Urinary bladder (tissue), 4 donors: Measurements from ENCODE around the gene GPSM1. TPM values are rescaled to one million over a fixed set of nuclear protein-coding genes. Genes with fewer than 3 reads are reported as not detected.

Experiments
- DNase-seq: peaks from one replicate; pipeline ENCODE4 v3.0.0-alpha.2; 2015; ENCODE audit errors: extremely low spot score
- H3K27ac ChIP-seq: one replicate; pipeline ENCODE4 v1.5.1; 2013; ENCODE audit warnings: low read depth, mild to moderate bottlenecking, moderate library complexity
- H3K36me3 ChIP-seq: one replicate; pipeline ENCODE4 v1.6.1; 2013; ENCODE audit warnings: mild to moderate bottlenecking, moderate library complexity; ENCODE audit not compliant: insufficient read depth
- H3K4me1 ChIP-seq: one replicate; pipeline ENCODE4 v1.6.1; 2013; ENCODE audit warnings: mild to moderate bottlenecking, moderate library complexity; ENCODE audit not compliant: insufficient read depth
- H3K4me3 ChIP-seq: one replicate; pipeline ENCODE4 v1.5.1; 2013; ENCODE audit warnings: low read depth, low read length
- WGBS: extraction: QIAGEN DNeasy Blood & Tissue Kit; methylation state at CpG from one replicate; pipeline ENCODE4 v1.1.7; 2013; 5-methylcytosine and 5-hydroxymethylcytosine counted together
- polyA plus RNA-seq: library from polyadenylated mRNA; stranded (reverse); fragments of 200-250 nt; gene quantifications from one replicate; pipeline ENCODE4 v1.2.3, GENCODE V29; 2013
- total RNA-seq: library from RNA; depleted of rRNA; stranded (reverse); fragments of >200 nt; gene quantifications from one replicate; pipeline ENCODE4 v1.2.3, GENCODE V29; 2014
- donor health status: healthy with polysubstance abuse.
- donor health status: healthy.

Gene GPSM1
- total and polyA plus RNA-seq, 2 donors: 13.5 to 22.3 TPM

DNA sequence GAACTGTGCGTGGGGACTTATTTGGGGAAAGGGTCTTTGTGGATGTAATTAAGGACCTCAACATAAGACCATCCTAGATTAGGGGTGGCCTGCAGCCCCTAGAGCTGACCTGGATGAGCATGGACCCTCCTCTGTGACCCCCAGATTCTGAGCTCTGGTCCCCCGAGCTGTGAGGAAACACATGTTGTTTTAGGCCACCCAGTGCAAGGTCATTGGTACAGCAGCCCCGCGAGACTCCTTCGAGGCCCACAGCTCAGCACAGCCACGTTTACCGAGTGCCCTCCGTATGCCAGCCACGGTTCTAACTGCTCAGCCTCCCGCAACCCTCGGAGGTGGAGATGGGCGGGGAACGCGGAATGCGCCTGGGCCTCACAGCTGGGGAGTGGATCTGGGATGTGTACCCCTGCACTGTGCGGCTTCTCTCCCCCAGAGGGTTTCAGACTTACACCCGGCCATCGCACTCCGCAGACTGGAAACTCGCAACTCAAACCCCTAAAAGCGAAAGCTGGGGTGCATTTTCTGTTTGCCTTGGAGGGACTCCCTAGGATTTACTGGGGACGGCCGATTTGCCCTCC, 4.5 kb upstream of the GPSM1 start:
- 76% methylated on average over 23 of the region's 23 CpGs for WGBS

DNA sequence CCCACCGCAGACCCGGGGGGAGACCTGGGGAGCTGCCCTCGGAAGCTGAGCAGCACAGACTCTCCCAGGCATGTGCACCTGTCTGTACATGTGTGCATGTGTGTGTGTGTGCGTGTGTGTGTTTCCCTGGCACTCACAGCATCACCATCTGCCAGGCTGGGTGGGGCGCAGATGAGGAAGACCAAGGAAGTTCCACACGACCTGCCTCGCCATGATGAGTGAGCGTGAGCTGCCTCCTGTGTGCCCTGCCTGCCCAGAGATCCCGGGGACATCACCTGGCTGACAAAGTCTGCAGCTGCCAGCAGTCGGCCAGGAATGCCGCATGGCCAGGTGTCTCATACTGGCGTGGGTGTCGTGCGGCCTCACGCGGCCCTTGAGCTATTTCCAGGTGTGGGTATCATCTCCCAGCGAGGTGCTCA, 4.0 kb upstream of the GPSM1 start:
- 79% methylated on average over 17 of the region's 17 CpGs for WGBS

More for the DNA sequence above, 4.5 kb upstream of the GPSM1 start:
- H3K4me1 ChIP-seq: no peaks in the 10 kb centered on the region
- no peak overlapping the region for H3K4me3 ChIP-seq
- H3K27ac ChIP-seq: no peak overlapping the region
- H3K36me3 ChIP-seq: no peaks in the 10 kb centered on the region
- no peak for DNase-seq

DNA sequence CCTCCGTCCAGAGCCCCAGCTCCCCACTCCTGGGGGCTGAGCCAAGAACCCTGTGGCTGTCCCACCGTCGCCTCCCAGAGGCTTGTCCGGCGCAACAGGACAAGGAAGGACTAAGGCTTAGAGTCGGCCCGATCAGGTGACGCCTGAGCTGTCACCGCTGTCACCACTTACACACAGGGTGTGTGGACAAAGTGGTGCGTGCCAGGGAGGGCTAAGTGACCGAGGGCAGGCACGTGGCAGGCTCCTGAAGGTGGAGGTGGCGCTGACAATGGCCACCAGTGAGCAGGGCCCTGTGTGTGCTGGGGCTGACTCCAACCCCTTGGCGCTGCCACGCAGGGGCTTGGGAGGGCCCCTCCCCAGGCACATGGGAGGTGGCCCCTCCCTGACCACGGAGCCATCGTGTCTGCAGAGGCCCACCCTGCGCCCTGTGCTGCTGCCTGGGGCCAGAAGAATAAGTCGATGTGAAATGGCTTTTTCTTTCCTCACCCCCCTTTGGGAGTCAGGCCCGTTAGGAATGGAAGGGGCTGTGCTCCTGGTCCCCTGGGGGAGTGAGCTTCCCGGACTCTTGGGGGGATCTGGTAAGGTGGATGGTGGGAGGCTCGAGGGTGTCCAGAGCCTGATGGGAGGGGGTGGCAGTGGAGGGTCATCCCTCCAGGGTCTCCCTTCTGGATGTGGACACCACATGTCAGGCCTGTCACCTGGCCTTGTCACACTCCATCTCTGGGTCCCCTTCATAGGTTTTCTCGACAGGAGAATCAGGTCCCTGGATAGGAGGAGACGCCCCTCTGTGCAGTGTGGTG, 2.6 kb upstream of the GPSM1 start:
- Histone ChIP-seq H3K4me3 (no peak overlapping the region), H3K4me1 (no peaks in the 10 kb centered on the region), H3K27ac (no peak overlapping the region), H3K36me3 (no peaks in the 10 kb centered on the region)
- 71% methylated on average over 24 of the region's 24 CpGs for WGBS
- DNase-seq: no peak

More for the DNA sequence above, 4.0 kb upstream of the GPSM1 start:
- H3K4me3 ChIP-seq: no peak overlapping the region
- no peak overlapping the region for H3K27ac ChIP-seq
- H3K36me3 ChIP-seq: no peaks in the 10 kb centered on the region
- DNase-seq: no peak
- no peaks in the 10 kb centered on the region for H3K4me1 ChIP-seq

DNA sequence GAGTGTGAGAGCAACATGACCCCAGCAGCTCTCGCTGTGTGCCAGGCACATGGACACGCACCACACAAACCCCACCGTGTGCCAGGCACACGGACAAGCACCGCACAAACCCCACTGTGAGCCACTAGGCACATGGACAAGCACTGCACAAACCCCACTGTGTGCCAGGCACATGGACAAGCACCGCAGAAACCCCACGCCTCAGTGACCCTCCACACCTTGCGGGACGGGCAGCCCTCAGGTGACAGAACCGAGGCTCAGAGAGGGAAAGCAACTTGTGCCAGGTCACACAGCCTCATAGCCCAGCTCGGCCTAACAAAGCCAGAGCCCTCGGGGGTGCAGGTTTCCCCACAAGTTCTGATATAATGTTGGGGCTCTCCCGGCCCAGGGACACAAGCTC, 2.0 kb upstream of the GPSM1 start:
- 94% methylated on average over 13 of the region's 13 CpGs for WGBS
- no peaks in the 10 kb centered on the region for H3K4me1 ChIP-seq
- H3K4me3 ChIP-seq: no peak overlapping the region
- no peak for DNase-seq
- H3K36me3 ChIP-seq: no peaks in the 10 kb centered on the region
- H3K27ac ChIP-seq: no peak overlapping the region

DNA sequence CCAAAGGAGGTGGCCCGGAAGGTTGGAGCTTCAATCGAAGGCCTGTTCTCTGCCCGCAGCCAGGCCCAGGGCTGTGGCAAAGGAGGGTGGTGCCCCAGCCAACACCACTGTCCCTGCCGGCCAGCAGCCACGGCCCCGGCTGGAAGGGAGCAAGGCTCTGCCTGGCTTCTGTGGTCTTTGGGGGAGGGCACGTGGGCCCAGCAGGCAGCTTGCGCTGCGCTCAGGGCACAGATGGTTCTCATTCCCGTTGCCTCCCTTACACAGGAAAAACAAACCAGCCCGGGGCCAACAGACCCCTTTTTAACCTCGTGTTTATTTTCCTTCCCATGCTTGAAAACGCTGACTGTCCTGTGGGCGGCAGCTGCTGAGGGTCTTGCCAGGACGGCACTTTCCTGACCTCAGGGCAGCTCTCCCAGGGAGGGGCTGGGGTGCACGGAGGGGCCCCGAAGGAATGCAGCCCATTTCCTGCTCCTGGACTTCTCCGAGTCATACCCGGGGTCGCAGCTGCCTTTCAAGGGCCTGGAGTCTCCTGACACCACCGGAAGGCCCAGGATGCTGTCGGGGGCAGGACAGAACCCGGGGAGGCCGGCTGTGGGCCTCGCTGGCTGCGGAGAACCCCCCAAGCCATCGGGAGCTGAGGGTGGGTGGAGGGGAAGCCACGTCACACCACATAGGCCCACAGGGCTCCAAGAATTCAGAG, 1.1 kb upstream of the GPSM1 start:
- no peak for DNase-seq

DNA sequence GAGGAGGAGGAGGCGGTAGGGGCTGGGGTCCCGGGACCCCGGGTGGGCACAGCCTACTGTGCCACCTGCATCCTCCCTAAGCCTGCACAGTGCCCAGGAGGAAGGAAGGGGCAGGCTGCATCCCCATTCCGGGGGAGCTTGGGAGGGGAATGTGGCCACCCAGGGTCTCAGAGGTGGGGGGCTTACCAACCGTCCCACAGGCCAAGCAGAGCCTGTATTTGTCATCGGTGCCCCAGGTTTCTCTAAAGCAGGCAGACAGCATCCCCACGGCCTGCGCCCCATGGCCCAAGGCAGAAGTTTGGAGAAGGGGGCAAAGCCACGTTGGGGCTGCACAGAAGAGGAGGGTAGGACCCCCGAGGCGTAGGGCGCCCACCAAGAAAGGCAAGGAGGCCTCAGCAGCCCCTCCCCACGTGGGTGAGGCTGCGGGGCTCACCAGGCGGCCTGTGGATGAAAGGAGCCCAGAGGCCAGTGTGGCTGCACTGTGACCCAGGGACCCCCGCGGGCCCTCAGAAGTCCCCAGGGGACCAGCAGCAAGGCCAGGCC, 507 bp upstream of the GPSM1 start:
- Histone ChIP-seq H3K27ac (peak overlapping the region; percentile 49), H3K4me1 (no peaks in the 10 kb centered on the region), H3K36me3 (no peaks in the 10 kb centered on the region), H3K4me3 (peak overlapping the region; percentile 69)
- WGBS: 41% methylated on average over 17 of the region's 17 CpGs
- no peak for DNase-seq

More for the DNA sequence above, 1.1 kb upstream of the GPSM1 start:
- Histone ChIP-seq H3K4me3 (no peak overlapping the region), H3K4me1 (no peaks in the 10 kb centered on the region), H3K36me3 (no peaks in the 10 kb centered on the region), H3K27ac (peak overlapping the region; percentile 49)
- 40% methylated on average over 28 of the region's 28 CpGs for WGBS

DNA sequence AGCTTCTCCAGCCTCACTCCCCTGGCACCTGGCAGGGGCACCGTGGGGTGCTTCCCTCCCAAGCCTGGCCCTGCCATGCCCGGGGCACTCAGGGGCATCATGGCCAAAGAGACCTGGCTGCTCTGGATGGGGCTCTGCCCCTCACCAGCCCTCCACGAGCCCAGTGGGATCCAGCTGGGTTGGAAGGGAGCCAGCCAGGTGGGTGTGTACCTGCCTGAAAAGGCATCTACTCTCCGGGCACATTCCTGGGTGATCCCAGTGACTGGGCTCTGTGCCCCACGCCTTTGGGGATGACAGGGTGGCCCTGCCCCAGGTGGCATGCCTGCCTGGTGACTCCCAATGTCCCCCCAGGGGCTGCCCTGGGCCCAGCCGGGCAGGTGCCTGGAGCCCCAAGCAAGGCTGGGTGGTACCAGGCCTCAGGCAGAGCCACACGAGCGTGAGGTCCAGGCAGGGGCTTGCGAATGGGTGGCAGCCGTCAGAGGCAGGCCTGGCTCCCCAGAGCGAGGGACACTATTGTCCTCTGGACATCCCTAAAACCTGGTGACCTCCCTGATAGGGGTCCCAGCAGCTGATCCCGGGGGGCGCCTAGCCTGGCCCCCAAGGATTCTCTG, 777 bp downstream of the GPSM1 start:
- no peak overlapping the region for H3K27ac ChIP-seq
- 12% methylated on average over 13 of the region's 13 CpGs for WGBS
- no peaks in the 10 kb centered on the region for H3K4me1 ChIP-seq
- peak overlapping the region; percentile 69 for H3K4me3 ChIP-seq
- H3K36me3 ChIP-seq: no peaks in the 10 kb centered on the region
- DNase-seq: no peak

DNA sequence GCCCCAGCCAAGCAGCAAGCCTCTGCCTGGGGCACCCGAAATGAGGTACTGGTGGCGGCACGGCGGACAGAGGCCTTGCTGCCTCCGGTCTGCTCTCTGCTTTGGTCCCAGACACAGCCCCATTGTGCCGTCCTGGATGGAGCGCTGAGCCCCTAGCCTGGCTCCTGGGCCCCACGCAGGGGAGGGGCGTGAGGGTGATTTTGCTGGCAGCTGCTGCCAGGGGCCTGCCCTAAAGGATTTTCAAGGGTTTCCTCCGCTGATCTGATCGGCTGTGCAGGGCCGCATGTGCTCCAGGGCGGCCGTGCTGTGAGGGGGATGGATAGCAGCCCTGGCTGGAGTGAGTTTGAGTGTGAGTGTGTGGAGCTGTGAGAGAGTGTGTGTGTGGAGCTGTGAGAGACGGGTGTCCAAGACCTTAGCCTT, 1.3 kb downstream of the GPSM1 start:
- no peaks in the 10 kb centered on the region for H3K36me3 ChIP-seq
- 15% methylated on average over 15 of the region's 15 CpGs for WGBS
- no peak overlapping the region for H3K27ac ChIP-seq
- no peak for DNase-seq
- no peaks in the 10 kb centered on the region for H3K4me1 ChIP-seq
- peak overlapping the region; percentile 69 for H3K4me3 ChIP-seq

DNA sequence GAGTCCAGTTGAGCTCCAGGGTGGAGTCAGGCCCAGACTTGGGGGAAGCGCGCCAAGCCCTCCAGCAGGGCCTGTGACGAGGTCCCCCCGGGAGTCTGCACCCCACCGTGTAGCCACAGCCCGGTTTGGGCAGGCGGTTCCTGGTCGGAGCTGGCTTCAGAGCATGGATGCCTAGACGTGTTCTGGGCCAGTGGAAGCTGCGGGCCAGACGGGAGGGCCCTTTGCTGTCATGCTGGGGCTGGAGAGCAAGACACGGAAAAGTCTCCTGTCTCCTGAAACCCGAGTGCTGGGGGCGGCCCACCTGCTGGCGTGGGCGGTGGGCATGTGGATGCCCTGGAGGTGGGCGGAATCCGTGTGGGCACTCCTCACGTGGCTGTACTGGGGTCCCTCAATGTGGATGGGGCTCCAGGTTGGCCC, 1.9 kb downstream of the GPSM1 start:
- H3K4me1 ChIP-seq: no peaks in the 10 kb centered on the region
- H3K27ac ChIP-seq: no peak overlapping the region
- no peak for DNase-seq
- no peaks in the 10 kb centered on the region for H3K36me3 ChIP-seq
- WGBS: 55% methylated on average over 19 of the region's 19 CpGs
- no peak overlapping the region for H3K4me3 ChIP-seq

DNA sequence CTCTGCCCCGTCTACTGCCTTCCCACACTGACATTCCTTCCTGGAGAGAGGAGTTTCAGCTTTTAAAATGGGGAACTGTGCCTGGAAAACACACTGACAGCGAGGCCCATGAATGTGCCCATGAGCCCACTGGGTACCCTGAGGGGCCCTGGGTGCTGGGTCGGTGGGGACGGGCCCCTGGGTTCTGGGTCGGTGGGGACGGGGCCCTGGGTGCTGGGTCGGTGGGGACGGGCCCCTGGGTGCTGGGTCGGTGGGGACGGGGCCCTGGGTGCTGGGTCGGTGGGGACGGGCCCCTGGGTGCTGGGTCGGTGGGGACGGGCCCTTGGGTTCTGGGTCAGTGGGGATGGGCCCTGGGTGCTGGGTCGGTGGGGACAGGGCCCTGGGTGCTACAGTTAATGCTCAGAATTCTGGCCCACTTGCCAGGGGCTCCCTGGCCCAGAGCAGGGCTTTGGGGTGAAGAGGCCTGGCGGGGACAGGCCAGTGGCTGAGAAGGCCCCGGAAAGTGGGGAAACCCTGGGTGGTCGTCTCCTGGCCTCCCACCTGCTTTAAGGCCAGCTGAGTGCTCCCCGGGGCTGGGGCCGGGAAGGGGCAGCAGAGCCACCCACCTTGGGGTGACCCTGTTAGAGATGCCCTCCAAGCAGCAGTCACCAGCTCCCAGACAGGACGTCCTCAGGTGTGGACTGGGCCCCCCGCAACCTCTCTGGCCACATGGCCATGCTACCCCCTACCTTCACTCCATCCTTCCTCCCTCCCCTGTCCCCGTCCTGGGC, 2.5 kb downstream of the GPSM1 start:
- H3K4me3 ChIP-seq: no peak overlapping the region
- no peak overlapping the region for H3K27ac ChIP-seq
- 86% methylated on average over 23 of the region's 23 CpGs for WGBS
- DNase-seq: no peak
- H3K36me3 ChIP-seq: no peaks in the 10 kb centered on the region
- H3K4me1 ChIP-seq: no peaks in the 10 kb centered on the region

DNA sequence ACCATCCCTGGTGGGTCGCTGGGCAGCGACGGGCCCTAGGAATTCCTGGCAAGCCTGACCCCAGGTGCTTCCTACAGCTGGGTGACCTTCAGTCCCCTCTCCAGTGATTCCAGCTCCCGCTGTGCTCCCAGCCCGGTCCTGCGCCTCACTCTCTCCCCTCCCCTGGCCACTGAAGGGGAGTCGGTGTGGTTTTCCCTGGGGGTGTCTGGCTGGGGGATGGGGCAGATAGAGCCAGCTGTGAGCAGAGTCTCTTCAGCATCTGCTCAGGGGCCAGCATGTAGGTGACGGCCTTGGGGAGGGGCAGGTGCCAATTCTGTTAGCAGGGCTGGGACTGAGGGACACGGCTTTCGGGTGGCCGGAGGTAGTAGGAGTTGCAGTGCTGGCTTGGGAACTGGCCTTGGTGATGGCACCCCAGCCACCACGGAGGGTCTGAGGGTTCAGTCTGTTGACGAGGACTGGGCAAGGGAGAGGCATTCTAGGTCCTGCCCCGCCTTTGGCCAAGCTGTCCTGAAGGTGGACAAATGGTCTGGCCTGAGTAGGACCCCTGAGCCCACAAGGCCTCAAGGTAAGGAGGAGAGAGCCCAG, 3.2 kb downstream of the GPSM1 start:
- WGBS: 89% methylated on average over 14 of the region's 14 CpGs
- no peak for DNase-seq
- Histone ChIP-seq H3K4me3 (no peak overlapping the region), H3K36me3 (no peaks in the 10 kb centered on the region), H3K27ac (no peak overlapping the region), H3K4me1 (no peaks in the 10 kb centered on the region)

DNA sequence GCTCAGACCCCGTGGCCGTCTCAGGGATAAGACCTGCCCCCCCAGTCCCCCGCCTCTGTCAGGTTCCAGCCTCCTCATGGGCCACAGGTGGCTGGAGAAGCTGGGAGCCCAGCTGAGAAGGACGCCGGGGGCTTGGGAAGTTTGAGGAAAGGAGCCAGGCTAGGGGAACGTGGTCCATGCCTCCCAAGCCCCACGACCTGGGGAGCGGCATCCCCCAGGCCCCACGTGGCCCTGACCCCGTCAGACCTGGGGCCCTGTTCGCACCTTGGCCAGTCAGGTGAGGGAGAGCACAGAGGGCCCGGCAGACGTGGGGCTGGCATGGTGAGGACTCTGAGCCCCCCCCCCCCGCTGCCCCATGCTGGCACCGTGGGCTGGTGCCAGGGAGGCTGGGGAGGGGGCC, 3.7 kb downstream of the GPSM1 start:
- DNase-seq: no peak
- no peaks in the 10 kb centered on the region for H3K36me3 ChIP-seq
- H3K4me3 ChIP-seq: no peak overlapping the region
- WGBS: 85% methylated on average over 15 of the region's 15 CpGs
- no peak overlapping the region for H3K27ac ChIP-seq
- H3K4me1 ChIP-seq: no peaks in the 10 kb centered on the region
